Lower lobe of right lung (tissue), 2 donors: ENCODE data around the gene DTX3. TPM values are rescaled to one million over a fixed set of nuclear protein-coding genes. Genes with fewer than 3 reads are reported as not detected.
A peak's percentile ranks its signal among the peaks of the same experiment; 100 is the strongest.
"Not testable (repeated sequence)": the region's sequence is repeated elsewhere in the genome, so short reads cannot be mapped to it uniquely, and the experiment has no call there.

ENCODE experiments used
- ATAC-seq, 2 donors: fragments of 200-7000 bp; cut with Tn5 transposase; one replicate each; pipeline ENCODE4 v1.9.1; 2020 to 2022; ENCODE audit warnings: mild to moderate bottlenecking in 2 of 2, moderate library complexity in 2 of 2
- DNase-seq: peaks from one replicate; pipeline ENCODE4 v3.0.0-alpha.2; 2020
- H3K27ac ChIP-seq: fragments of 200-600 bp; one replicate; pipeline ENCODE4 v1.8.0; 2022
- H3K27me3 ChIP-seq: fragments of 200-600 bp; one replicate; pipeline ENCODE4 v1.8.0; 2022; ENCODE audit warnings: low read depth
- H3K36me3 ChIP-seq: fragments of 200-600 bp; one replicate; pipeline ENCODE4 v1.8.0; 2022; ENCODE audit warnings: mild to moderate bottlenecking
- H3K4me1 ChIP-seq: fragments of 200-600 bp; one replicate; pipeline ENCODE4 v1.8.0; 2022
- H3K4me3 ChIP-seq: fragments of 200-600 bp; one replicate; pipeline ENCODE4 v1.8.0; 2022; ENCODE audit warnings: mild to moderate bottlenecking
- H3K9me3 ChIP-seq: fragments of 200-600 bp; one replicate; pipeline ENCODE4 v1.8.0; 2022
- intact Hi-C: fragments of 100-400 bp; cut with DNase I; formaldehyde crosslinking; loops from one replicate; pipeline ENCODE4 v1.11.0; 2022
- long read RNA-seq: library from polyadenylated mRNA; unstranded; transcript quantifications from one replicate; pipeline ENCODE4 v2.0.0, GENCODE V29; 2021
- total RNA-seq: library from RNA; stranded (reverse); fragmentation: NEBNext Ultra II Directional; extraction: Animal tissue kit (Norgen Biotek cat#: 25700); gene quantifications from one replicate; pipeline ENCODE4 v1.2.1, GENCODE V29; 2021
- TF ChIP-seq, protein P1 (sequence below): fragments of 200-600 bp; IDR thresholded peaks from one replicate; pipeline ENCODE4 v1.8.0; 2022; ENCODE audit warnings: antibody characterized with exemption, mild to moderate bottlenecking
- donor health status: DM: no; HTN: yes; CAD: no; lungs with severe emphysema.

The DTX3 gene, protein sequence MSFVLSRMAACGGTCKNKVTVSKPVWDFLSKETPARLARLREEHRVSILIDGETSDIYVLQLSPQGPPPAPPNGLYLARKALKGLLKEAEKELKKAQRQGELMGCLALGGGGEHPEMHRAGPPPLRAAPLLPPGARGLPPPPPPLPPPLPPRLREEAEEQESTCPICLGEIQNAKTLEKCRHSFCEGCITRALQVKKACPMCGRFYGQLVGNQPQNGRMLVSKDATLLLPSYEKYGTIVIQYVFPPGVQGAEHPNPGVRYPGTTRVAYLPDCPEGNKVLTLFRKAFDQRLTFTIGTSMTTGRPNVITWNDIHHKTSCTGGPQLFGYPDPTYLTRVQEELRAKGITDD
- 21.4 TPM for total RNA-seq
- long read RNA-seq, partial matches to known transcripts = 4 of 13 reads
- long read RNA-seq, other reads (novel, unspliced or antisense) = 6 of 13 reads

DNA sequence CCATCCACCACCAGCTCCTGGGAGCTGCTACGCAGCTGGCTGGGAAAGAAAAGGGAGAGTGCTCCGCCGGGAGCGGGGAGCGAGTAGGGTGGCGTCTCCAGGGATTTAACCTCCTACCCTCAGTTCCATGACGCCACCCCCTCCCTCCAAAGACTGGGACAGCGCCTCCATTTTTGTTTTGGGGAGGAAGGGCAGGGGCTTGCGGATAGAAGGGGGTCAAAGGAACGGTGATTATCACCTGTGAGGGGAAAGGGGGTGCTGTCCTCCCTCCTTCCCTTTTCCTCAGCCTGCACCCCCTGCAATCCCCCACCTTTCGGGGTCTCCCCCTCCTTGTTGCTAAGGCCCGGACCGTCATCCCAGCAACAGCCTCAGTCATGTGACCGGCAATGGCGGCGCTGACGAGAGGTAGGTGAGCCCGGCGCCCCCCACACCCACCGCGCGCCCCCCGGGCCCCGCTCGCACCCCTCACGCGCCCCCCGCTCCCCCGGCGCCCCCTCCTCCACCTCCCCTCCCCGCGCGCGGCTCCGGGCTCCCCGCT lies at the start of gene DTX3:
Gene DTX3 (plus strand): TSS at position 371 of the 538 bp plus-strand sequence. CDS start 1,694 bp downstream, outside the sequence.
- ATAC-seq (peak; percentile 48 to 68), DNase-seq (no peak)
- intact Hi-C loops = no loop called here
- peak within 1 kb of the TSS; percentile 83 for H3K27ac ChIP-seq
- H3K4me3 ChIP-seq = peak within 1 kb of the TSS; percentile 65
- no peaks in the 10 kb centered on the region for H3K9me3 ChIP-seq
- H3K4me1 ChIP-seq = peaks cover 19% of the 10 kb centered on the region
- peaks cover 4% of the 10 kb centered on the region for H3K27me3 ChIP-seq
- peaks cover 44% of the 10 kb centered on the region for H3K36me3 ChIP-seq
- TF ChIP-seq, protein P1, sequence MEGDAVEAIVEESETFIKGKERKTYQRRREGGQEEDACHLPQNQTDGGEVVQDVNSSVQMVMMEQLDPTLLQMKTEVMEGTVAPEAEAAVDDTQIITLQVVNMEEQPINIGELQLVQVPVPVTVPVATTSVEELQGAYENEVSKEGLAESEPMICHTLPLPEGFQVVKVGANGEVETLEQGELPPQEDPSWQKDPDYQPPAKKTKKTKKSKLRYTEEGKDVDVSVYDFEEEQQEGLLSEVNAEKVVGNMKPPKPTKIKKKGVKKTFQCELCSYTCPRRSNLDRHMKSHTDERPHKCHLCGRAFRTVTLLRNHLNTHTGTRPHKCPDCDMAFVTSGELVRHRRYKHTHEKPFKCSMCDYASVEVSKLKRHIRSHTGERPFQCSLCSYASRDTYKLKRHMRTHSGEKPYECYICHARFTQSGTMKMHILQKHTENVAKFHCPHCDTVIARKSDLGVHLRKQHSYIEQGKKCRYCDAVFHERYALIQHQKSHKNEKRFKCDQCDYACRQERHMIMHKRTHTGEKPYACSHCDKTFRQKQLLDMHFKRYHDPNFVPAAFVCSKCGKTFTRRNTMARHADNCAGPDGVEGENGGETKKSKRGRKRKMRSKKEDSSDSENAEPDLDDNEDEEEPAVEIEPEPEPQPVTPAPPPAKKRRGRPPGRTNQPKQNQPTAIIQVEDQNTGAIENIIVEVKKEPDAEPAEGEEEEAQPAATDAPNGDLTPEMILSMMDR = no peak

DNA sequence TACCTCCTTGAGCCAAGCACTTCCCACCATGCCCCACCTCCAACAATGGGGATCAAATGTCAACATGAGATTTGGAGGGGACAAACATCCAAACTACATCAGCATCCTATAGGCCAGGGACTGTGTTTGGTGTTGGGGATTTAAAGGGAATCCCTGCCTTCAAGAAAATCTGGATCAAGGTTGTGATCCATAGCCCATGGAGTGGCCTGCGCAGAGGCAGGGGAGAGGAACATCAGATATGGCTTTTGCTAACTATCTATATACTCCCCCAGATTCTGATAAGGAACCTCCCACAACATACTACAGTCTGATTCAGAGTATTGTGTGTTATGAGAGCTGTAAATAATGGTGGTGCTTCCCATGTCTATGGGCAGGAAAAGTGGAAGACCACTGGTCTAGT lies 49.7 kb upstream of the DTX3 start:
- peaks cover 15% of the 10 kb centered on the region for H3K27me3 ChIP-seq
- no peak overlapping the region for H3K4me3 ChIP-seq
- no peaks in the 10 kb centered on the region for H3K36me3 ChIP-seq
- no peak for ATAC-seq
- TF ChIP-seq, protein P1 = no peak
- H3K27ac ChIP-seq = no peak overlapping the region
- peaks cover 5% of the 10 kb centered on the region for H3K4me1 ChIP-seq
- no peaks in the 10 kb centered on the region for H3K9me3 ChIP-seq
- DNase-seq = no peak
- intact Hi-C loops = no loop called here

DNA sequence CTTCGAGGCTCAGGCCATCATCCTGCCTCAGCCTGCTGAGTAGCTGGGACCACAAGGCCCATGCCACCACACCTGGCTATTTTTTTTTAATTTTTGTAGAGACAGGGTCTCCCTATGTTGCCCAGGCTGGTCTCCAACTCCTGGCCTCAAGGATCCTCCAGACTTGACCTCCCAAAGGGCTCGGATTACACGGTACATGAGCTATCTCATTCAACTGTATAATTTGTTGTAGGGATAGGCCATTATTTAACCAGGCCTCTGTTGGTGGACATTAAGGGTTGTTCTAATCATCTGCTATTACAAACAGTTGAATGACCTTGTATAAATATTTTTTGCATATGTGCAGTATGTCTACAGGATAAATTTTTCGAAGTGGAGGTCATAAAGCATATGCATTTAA lies 45.8 kb upstream of the DTX3 start:
- DNase-seq (no peak), ATAC-seq (no peak)

DNA sequence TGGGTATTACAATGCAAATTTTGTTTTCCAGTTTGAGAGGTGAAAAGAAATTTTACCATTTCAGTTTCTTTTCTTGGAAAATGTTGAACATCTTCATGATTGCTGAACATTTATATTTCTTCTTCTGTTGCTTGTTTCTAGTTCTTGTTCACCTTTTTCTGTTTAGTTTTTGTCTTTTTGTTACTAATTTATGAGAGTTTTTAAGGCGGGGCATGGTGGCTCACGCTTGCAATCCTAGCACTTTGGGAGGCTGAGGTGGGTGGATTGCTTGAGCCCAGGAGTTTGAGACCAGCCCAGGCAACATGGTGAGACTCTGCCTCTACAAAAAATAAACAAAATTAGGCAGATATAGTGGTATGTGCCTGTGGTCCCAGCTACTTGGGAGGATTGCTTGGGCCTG lies 44.1 kb upstream of the DTX3 start:
- DNase-seq = no peak
- intact Hi-C loops = no loop called here
- no peak overlapping the region for H3K4me3 ChIP-seq
- no peaks in the 10 kb centered on the region for H3K4me1 ChIP-seq
- no peak for ATAC-seq
- H3K36me3 ChIP-seq = no peaks in the 10 kb centered on the region
- H3K9me3 ChIP-seq = no peaks in the 10 kb centered on the region
- H3K27ac ChIP-seq = no peak overlapping the region
- peaks cover 3% of the 10 kb centered on the region for H3K27me3 ChIP-seq
- TF ChIP-seq, protein P1 = no peak

More for the DNA sequence above, 45.8 kb upstream of the DTX3 start:
- intact Hi-C loops = no loop called here
- Histone ChIP-seq H3K9me3 (no peaks in the 10 kb centered on the region), H3K27ac (no peak overlapping the region), H3K4me3 (no peak overlapping the region), H3K36me3 (no peaks in the 10 kb centered on the region), H3K27me3 (peaks cover 3% of the 10 kb centered on the region), H3K4me1 (no peaks in the 10 kb centered on the region)
- TF ChIP-seq, protein P1 = no peak

DNA sequence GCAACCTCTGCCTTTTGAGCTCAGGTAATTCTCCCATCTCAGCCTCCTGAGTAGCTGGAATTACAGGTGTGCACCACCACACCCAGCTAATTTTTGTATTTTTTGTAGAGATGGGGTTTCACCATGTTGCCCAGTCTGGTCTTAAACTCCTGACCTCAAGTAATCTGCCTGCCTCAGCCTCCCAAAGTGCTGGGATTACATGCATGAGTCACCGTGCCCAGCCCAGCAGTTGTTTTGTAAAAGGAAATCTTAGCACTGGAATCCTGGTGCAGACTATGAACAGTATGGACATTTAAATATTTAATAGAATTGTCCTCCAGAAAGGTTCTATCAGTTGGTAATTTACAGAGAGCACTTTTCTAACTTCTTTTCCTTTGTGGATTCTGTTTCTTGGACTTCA lies 43.5 kb upstream of the DTX3 start:
- H3K27me3 ChIP-seq, H3K27ac ChIP-seq, H3K36me3 ChIP-seq, H3K9me3 ChIP-seq, intact Hi-C loops, ATAC-seq, H3K4me1 ChIP-seq, H3K4me3 ChIP-seq, DNase-seq: not testable (repeated sequence)

DNA sequence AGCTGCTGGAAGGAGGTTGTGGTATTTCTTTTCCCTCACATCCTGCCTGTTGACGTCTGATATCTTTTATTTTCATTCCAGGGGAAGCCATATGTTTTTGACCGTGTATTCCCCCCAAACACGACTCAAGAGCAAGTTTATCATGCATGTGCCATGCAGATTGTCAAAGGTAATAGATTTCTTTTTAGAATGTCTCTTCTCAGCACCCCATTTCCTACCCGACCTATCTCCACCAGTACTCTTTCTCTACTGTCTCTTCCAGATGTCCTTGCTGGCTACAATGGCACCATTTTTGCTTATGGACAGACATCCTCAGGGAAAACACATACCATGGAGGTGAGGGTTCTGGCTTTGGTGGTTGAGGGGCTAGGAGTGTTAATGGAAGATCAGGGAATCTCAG lies 41.3 kb upstream of the DTX3 start:
- Histone ChIP-seq H3K27me3 (peaks cover 3% of the 10 kb centered on the region), H3K4me1 (no peaks in the 10 kb centered on the region), H3K4me3 (no peak overlapping the region), H3K9me3 (no peaks in the 10 kb centered on the region), H3K27ac (no peak overlapping the region), H3K36me3 (no peaks in the 10 kb centered on the region)
- intact Hi-C loops = no loop called here
- DNase-seq (no peak), ATAC-seq (no peak)
- TF ChIP-seq, protein P1 = no peak
